ENCODE data around the gene OR4M1.
"Not testable (repeated sequence)": the region's sequence is repeated elsewhere in the genome, so short reads cannot be mapped to it uniquely, and the experiment has no call there.

DNA sequence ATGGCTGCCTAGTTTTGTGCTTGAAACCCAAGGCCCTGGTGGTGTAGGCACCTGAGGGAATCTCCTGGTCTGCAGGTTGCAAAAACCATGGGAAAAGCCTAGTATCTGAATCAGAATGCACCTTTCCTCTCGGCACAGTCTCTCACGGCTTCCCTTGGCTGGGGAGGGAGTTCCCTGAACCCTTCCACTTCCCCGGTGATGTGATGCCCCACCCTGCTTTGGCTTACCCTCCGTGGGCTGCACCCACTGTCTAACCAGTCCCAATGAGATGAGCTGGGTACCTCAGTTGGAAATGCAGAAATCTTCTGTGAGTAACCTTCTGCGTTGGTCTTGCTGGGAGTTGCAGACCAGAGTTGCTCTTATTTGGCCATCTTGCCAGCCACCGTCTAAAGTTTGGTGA lies 47.7 kb downstream of the OR4M1 start:
- TF ChIP-seq ZZZ3 (IDR thresholded peaks at IDR 0.05; ENCODE audit: control insufficient read depth, insufficient read length, low read depth): not testable (repeated sequence)
- TF ChIP-seq, protein P1, sequence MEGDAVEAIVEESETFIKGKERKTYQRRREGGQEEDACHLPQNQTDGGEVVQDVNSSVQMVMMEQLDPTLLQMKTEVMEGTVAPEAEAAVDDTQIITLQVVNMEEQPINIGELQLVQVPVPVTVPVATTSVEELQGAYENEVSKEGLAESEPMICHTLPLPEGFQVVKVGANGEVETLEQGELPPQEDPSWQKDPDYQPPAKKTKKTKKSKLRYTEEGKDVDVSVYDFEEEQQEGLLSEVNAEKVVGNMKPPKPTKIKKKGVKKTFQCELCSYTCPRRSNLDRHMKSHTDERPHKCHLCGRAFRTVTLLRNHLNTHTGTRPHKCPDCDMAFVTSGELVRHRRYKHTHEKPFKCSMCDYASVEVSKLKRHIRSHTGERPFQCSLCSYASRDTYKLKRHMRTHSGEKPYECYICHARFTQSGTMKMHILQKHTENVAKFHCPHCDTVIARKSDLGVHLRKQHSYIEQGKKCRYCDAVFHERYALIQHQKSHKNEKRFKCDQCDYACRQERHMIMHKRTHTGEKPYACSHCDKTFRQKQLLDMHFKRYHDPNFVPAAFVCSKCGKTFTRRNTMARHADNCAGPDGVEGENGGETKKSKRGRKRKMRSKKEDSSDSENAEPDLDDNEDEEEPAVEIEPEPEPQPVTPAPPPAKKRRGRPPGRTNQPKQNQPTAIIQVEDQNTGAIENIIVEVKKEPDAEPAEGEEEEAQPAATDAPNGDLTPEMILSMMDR (IDR thresholded peaks at IDR 0.05 in 2 of 3, conservative IDR thresholded peaks at IDR 0.05 in 1 of 3; ENCODE audit: control insufficient read depth in 2 of 3, extremely low read depth in 1 of 3, insufficient read depth in 1 of 3, low read depth in 3 of 3, low read length in 3 of 3): not testable (repeated sequence)
- TF ChIP-seq, protein P2, sequence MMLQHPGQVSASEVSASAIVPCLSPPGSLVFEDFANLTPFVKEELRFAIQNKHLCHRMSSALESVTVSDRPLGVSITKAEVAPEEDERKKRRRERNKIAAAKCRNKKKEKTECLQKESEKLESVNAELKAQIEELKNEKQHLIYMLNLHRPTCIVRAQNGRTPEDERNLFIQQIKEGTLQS (IDR thresholded peaks at IDR 0.05; ENCODE audit: borderline replicate concordance, extremely low read depth, low read depth, low read length): not testable (repeated sequence)
